ENCODE data around the gene IVL.

The IVL gene

GRCh38 chr1:152907686-152908601 is at the start of gene IVL:
IVL (plus strand) TSS chr1:152908546; CDS start chr1:152909798, 1,252 bp downstream.
- no peak within 1 kb of the TSS for H3K4me3 ChIP-seq (ENCODE audit: low read depth, low read length)
- no peak for TF ChIP-seq CTCF (IDR thresholded peaks at IDR 0.05; ENCODE audit: borderline replicate concordance, insufficient read depth, low read depth, low read length)

GRCh38 chr1:152859696-152860095 is 48.6 kb upstream of the IVL start, which contains the start of gene LCE7A:
LCE7A (plus strand) TSS chr1:152859996; CDS start chr1:152860698, 702 bp downstream.
- no peak within 1 kb of the TSS for H3K4me3 ChIP-seq (ENCODE audit: low read depth, low read length)
- no peak for TF ChIP-seq CTCF (IDR thresholded peaks at IDR 0.05; ENCODE audit: borderline replicate concordance, insufficient read depth, low read depth, low read length)

GRCh38 chr1:152860129-152860528 is 48.2 kb upstream of the IVL start:
- no peak for TF ChIP-seq CTCF (IDR thresholded peaks at IDR 0.05; ENCODE audit: borderline replicate concordance, insufficient read depth, low read depth, low read length)
- H3K4me3 ChIP-seq (ENCODE audit: low read depth, low read length), result no peak overlapping the region

- H3K4me3 ChIP-seq (ENCODE audit: low read depth, low read length), result no peak overlapping the region
- TF ChIP-seq CTCF (IDR thresholded peaks at IDR 0.05; ENCODE audit: borderline replicate concordance, insufficient read depth, low read depth, low read length), result no peak
Observed at GRCh38 chr1:152861374-152861773, 47.0 kb upstream of the IVL start.

- H3K4me3 ChIP-seq (ENCODE audit: low read depth, low read length), result no peak overlapping the region
- no peak for TF ChIP-seq CTCF (IDR thresholded peaks at IDR 0.05; ENCODE audit: borderline replicate concordance, insufficient read depth, low read depth, low read length)
Observed at GRCh38 chr1:152864443-152864842, 43.9 kb upstream of the IVL start.

DNA sequence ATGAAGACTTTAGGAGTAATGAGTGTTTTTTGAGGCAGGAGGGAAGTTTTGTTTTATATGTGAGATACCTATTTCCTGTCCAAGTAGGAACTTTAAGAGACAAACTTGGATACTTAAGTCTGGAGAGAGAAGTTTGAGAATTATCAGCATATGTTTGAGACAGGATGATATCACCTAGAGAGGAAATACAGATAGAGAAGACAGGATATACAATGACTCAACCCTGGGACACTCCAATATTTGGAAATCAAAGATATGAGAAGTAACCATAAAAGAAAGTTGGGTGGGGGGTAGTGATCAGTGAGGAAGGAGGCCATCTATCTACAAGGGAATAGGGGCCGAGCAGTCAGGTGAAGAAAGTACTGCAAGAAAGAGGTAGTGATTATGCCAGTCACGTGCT is 42.0 kb upstream of the IVL start:
- no peak overlapping the region for H3K4me3 ChIP-seq (ENCODE audit: low read depth, low read length)
- TF ChIP-seq CTCF (IDR thresholded peaks at IDR 0.05; ENCODE audit: borderline replicate concordance, insufficient read depth, low read depth, low read length), result no peak

Data from GM12875 (cell line).